ENCODE measurements around the gene SHROOM1. TPM values are rescaled to one million over a fixed set of nuclear protein-coding genes. Genes with fewer than 3 reads are reported as not detected.

Gene SHROOM1
- total and polyA plus RNA-seq, 9 of the 15 experiments (the other 6 are each of a cell fraction or from before 2014, with no cell fraction given), result 0.44 to 26.5 (median 11.9) TPM

- TF ChIP-seq NR2C2 (CRISPR knock-in tag; IDR thresholded peaks at IDR 0.05), result no peak
- TF ChIP-seq NR2C2 (tag; IDR thresholded peaks at IDR 0.05), result peak; percentile 19; the same call in 1 of the 2 replicates
- TF ChIP-seq ZFP30 (CRISPR knock-in tag; IDR thresholded peaks at IDR 0.05; ENCODE audit: borderline replicate concordance), result no peak
- peak; percentile 42; the same call in 1 of the 2 replicates for TF ChIP-seq CEBPB (tag; IDR thresholded peaks at IDR 0.05)
- no peak for TF ChIP-seq ZBTB40 (IDR thresholded peaks at IDR 0.05)
- TF ChIP-seq ZBTB40 (CRISPR knock-in tag; IDR thresholded peaks at IDR 0.05), result no peak
- TF ChIP-seq NR2C1 (IDR thresholded peaks at IDR 0.05), result peak; percentile 73
- peak; percentile 74 for TF ChIP-seq NR2C1 (tag; IDR thresholded peaks at IDR 0.05)
- TF ChIP-seq E2F6 (IDR thresholded peaks at IDR 0.05; ENCODE audit: borderline replicate concordance in 1 of 2, extremely low read depth in 1 of 2, insufficient read depth in 1 of 2, insufficient read length in 1 of 2, low read depth in 1 of 2, low read length in 1 of 2, poor library complexity in 1 of 2, severe bottlenecking in 1 of 2), result no peak
- Histone ChIP-seq H3K9me1 (ENCODE audit: control insufficient read depth, insufficient read depth, low read length) (no peaks in the 10 kb centered on the region), H3K4me3 (no peak overlapping the region), H2AFZ (ENCODE audit: low read depth, low read length) (no peak overlapping the region), H3K9me3 (replicated peaks; ENCODE audit: control insufficient read depth, insufficient read depth, low read depth, low read length) (no peaks in the 10 kb centered on the region), H4K20me1 (replicated peaks; ENCODE audit: control insufficient read depth, insufficient read depth, low read length) (no peaks in the 10 kb centered on the region), H3K4me1 (replicated peaks in 1 of 2; ENCODE audit: control insufficient read depth in 2 of 2, insufficient read depth in 2 of 2, low read length in 2 of 2) (peaks cover 2 to 12% of the 10 kb centered on the region in 2 experiments; a peak in 3 of 5 replicates), H3K4me2 (ENCODE audit: insufficient read depth, low read length) (no peak overlapping the region), H3K27ac (ENCODE audit: extremely low read depth, low read depth, low read length) (no peak overlapping the region), H3K36me3 (ENCODE audit: control insufficient read depth, insufficient read depth, low read length) (no peaks in the 10 kb centered on the region), H3K9ac (ENCODE audit: insufficient read depth in 1 of 2, low read depth in 2 of 2, low read length in 2 of 2) (no peak overlapping the region), H3K79me2 (ENCODE audit: control insufficient read depth, insufficient read depth, low read length) (no peaks in the 10 kb centered on the region), H3K27me3 (ENCODE audit: control insufficient read depth in 2 of 2, insufficient read depth in 2 of 2, low read length in 2 of 2) (no peaks in the 10 kb centered on the region)
- ChIA-PET CTCF (ENCODE audit: low intra/inter-chr PET ratio) (no interaction called here), POLR2A (no interaction called here)
- 92% methylated on average over 1 of the region's 1 CpG for WGBS (ENCODE audit: insufficient coverage, low coverage, missing lambda C conversion rate)
- DNase-seq (ENCODE audit: extremely low read depth in 1 of 4, low spot score in 3 of 4) (no peak), ATAC-seq (no peak), FAIRE-seq (no peak)
- in situ Hi-C loops (cut with MboI), result no loop called here
- BruUV-seq (replicated peaks), result no TSS peak
- intact Hi-C loops (cut with micrococcal nuclease), result no loop called here
Measured at GRCh38 chr5:132815454-132815853, 15.0 kb downstream of the SHROOM1 start.

All from K562 (cell line).